B cell (primary cell): ENCODE data around the gene MAPK8IP2. TPM values are rescaled to one million over a fixed set of nuclear protein-coding genes. Genes with fewer than 3 reads are reported as not detected.

ENCODE experiments used
- ATAC-seq: fragments of 200-7000 bp; cut with Tn5 transposase; one replicate; pipeline ENCODE4 v1.10.0; 2021; ENCODE audit warnings: low read depth, mild to moderate bottlenecking, moderate number of reproducible peaks, moderate library complexity
- CTCF ChIA-PET: fragments of 350-600 bp; sonication (Branson Sonifier 250); formaldehyde crosslinking; loops from one replicate; lab custom pipeline; 2021; ENCODE audit warnings: antibody characterized with exemption, inconsistent platforms; lab: Charles Lee
- POLR2A ChIA-PET: fragments of 350-600 bp; sonication (Branson Sonifier 250); formaldehyde crosslinking; loops from one replicate; lab custom pipeline; 2021; ENCODE audit warnings: antibody characterized with exemption; lab: Charles Lee
- DNase-seq: peaks from one replicate; pipeline ENCODE4 v3.0.0; 2013
- H2AFZ ChIP-seq: 2 replicates; pipeline ENCODE4 v1.6.1; 2012; ENCODE audit warnings: mild to moderate bottlenecking, low read depth, low read length; ENCODE audit not compliant: insufficient read depth, poor library complexity, severe bottlenecking
- H3K27ac ChIP-seq, 2 donors: 1 replicate in 1 of 2; 2 replicates in 1 of 2; pipeline ENCODE4 v1.5.1; 2012 to 2013; ENCODE audit warnings: low read length in 2 of 2, mild to moderate bottlenecking in 2 of 2, moderate library complexity in 1 of 2
- H3K27me3 ChIP-seq, 4 experiments: fragments of 200-600 bp in 1 of 4; sonication (generic) in 1 of 4; replicated peaks in 1 of 4; 1 replicate in 2 of 4; 2 replicates in 2 of 4; pipeline versions ENCODE4 v1.6.1 to v1.7.0; 2013 to 2016; ENCODE audit warnings: low read length in 3 of 4, mild to moderate bottlenecking in 2 of 4, mixed read lengths in 1 of 4, moderate library complexity in 1 of 4; ENCODE audit not compliant: insufficient read depth in 4 of 4, control insufficient read depth in 3 of 4; ENCODE audit errors: control extremely low read depth in 1 of 4
- H3K36me3 ChIP-seq, 2 experiments: replicated peaks in 1 of 2; 1 replicate in 1 of 2; 2 replicates in 1 of 2; pipeline versions ENCODE4 v1.6.1 to v1.7.1; 2013; ENCODE audit warnings: low read length in 1 of 2; ENCODE audit not compliant: insufficient read depth in 2 of 2, control insufficient read depth in 1 of 2; ENCODE audit errors: control extremely low read depth in 1 of 2, extremely low read depth in 1 of 2
- H3K4me1 ChIP-seq, 2 donors: fragments of 200-600 bp in 1 of 2; sonication (generic) in 1 of 2; 1 replicate in 1 of 2; 2 replicates in 1 of 2; pipeline versions ENCODE4 v1.5.1 to v1.6.1; 2013 to 2017; ENCODE audit warnings: low read length in 2 of 2; ENCODE audit not compliant: control insufficient read depth in 2 of 2, insufficient read depth in 2 of 2
- H3K4me2 ChIP-seq: replicated peaks from 2 replicates; pipeline ENCODE3; 2012; ENCODE audit warnings: mild to moderate bottlenecking, low read depth, low read length; ENCODE audit not compliant: poor library complexity, severe bottlenecking
- H3K4me3 ChIP-seq, 5 experiments: fragments of 200-600 bp in 1 of 5; sonication (generic) in 1 of 5; 1 replicate in 3 of 5; 2 replicates in 2 of 5; pipeline versions ENCODE4 v1.5.1 to v1.7.0; 2011 to 2016; ENCODE audit warnings: low read length in 4 of 5, mild to moderate bottlenecking in 4 of 5, low read depth in 2 of 5, control low read depth in 1 of 5, moderate library complexity in 1 of 5; ENCODE audit not compliant: insufficient read depth in 1 of 5; ENCODE audit errors: control extremely low read depth in 1 of 5, extremely low read depth in 1 of 5
- H3K79me2 ChIP-seq: fragments of 200-600 bp; sonication (generic); one replicate; pipeline ENCODE4 v1.6.0; 2016; ENCODE audit warnings: low read length; ENCODE audit not compliant: control insufficient read depth, insufficient read depth
- H3K9ac ChIP-seq: fragments of 200-600 bp; sonication (generic); 2 replicates; pipeline ENCODE4 v1.6.1; 2017; ENCODE audit warnings: mild to moderate bottlenecking, low read length, moderate library complexity
- H3K9me3 ChIP-seq, 3 donors: one replicate each; pipeline versions ENCODE4 v1.6.1 to v1.7.1; 2013; ENCODE audit warnings: low read length in 2 of 3; ENCODE audit not compliant: control insufficient read depth in 2 of 3, insufficient read depth in 1 of 3; ENCODE audit errors: control extremely low read depth in 1 of 3
- H4K20me1 ChIP-seq: 2 replicates; pipeline ENCODE4 v1.6.0; 2012; ENCODE audit warnings: mild to moderate bottlenecking, low read length; ENCODE audit not compliant: insufficient read depth, control insufficient read depth, poor library complexity, severe bottlenecking
- H3K27ac Mint-ChIP-seq: one replicate; pipeline ENCODE4 v1.8.0; 2021; ENCODE audit warnings: mixed read lengths
- H3K27me3 Mint-ChIP-seq: one replicate; pipeline ENCODE4 v1.8.0; 2021; ENCODE audit warnings: mixed read lengths
- H3K4me1 Mint-ChIP-seq: one replicate; pipeline ENCODE4 v1.8.0; 2021; ENCODE audit warnings: mixed read lengths
- H3K4me3 Mint-ChIP-seq: one replicate; pipeline ENCODE4 v1.8.0; 2021; ENCODE audit warnings: mixed read lengths
- H3K9me3 Mint-ChIP-seq: one replicate; pipeline ENCODE4 v1.8.0; 2022; ENCODE audit warnings: mixed read lengths; ENCODE audit not compliant: insufficient read depth
- EZH2 ChIP-seq: IDR thresholded peaks from 2 replicates; pipeline ENCODE4 v1.6.1; 2012; ENCODE audit warnings: borderline replicate concordance, low read depth, mild to moderate bottlenecking, moderate library complexity, low read length; ENCODE audit not compliant: insufficient read depth, poor library complexity, severe bottlenecking
- WGBS: methylation state at CpG from one replicate; pipeline ENCODE4 v1.1.5; 2013; ENCODE audit warnings: missing lambda C conversion rate; ENCODE audit not compliant: insufficient coverage; 5-methylcytosine and 5-hydroxymethylcytosine counted together
- intact Hi-C: fragments of 100-400 bp; cut with micrococcal nuclease; formaldehyde crosslinking; loops from one replicate; pipeline ENCODE4 v1.10.0; 2022
- polyA plus RNA-seq: library from polyadenylated mRNA; depleted of rRNA; stranded (reverse); fragments of >200 nt; gene quantifications from 2 replicates; pipeline ENCODE4 v1.2.3, GENCODE V29; 2012
- total RNA-seq, 2 donors: library from RNA; stranded (reverse); fragments of 120-200 nt in 1 of 2; gene quantifications; 1 replicate in 1 of 2; 2 replicates in 1 of 2; pipeline versions ENCODE4 v1.2.3 to v1.2.4, GENCODE V29; 2013 to 2022
- TF ChIP-seq, protein P1 (sequence below): fragments of 200-600 bp; IDR thresholded peaks from one replicate; pipeline ENCODE4 v1.8.0; 2022; ENCODE audit warnings: antibody characterized with exemption, mild to moderate bottlenecking

The MAPK8IP2 gene
- total and polyA plus RNA-seq, 2 donors (not counting 1 experiment from before 2014, with no cell fraction given), result 0.19 to 0.39 TPM

GRCh38 chr22:50582493-50583293 lies 17.9 kb upstream of the MAPK8IP2 start, which contains the start of gene CHKB:
TSS of gene CHKB (minus strand) at chr22:50582849. CDS start at chr22:50582781, 68 bp downstream.
- Histone ChIP-seq H3K27me3 (no peaks in the 10 kb centered on the region), H3K79me2 (peaks cover 12% of the 10 kb centered on the region), H3K27ac (peak within 1 kb of the TSS; percentile 82 to 96), H3K9me3 (no peaks in the 10 kb centered on the region), H3K36me3 (peaks cover 0 to 17% of the 10 kb centered on the region in 2 experiments), H3K4me1 (peaks cover 14 to 19% of the 10 kb centered on the region in 2 donors), H3K4me3 (peak within 1 kb of the TSS; percentile 58 to 91 (median 80)), H4K20me1 (peaks cover 25% of the 10 kb centered on the region), H3K4me2 (peak within 1 kb of the TSS; percentile 84), H2AFZ (peak within 1 kb of the TSS; percentile 90), H3K9ac (peak within 1 kb of the TSS; percentile 84)
- intact Hi-C loops, result loop anchor here (1.0 to 5.0 kb wide), 8 partner anchors 20 to 330 kb away; partner anchors contain the start of genes ARSA, HDAC10, NCAPH2 and PPP6R2
- Mint-ChIP-seq H3K27me3 (no peaks in the 10 kb centered on the region), H3K27ac (peak within 1 kb of the TSS; percentile 93), H3K4me3 (peak within 1 kb of the TSS; percentile 89), H3K4me1 (peaks cover 24% of the 10 kb centered on the region), H3K9me3 (no peaks in the 10 kb centered on the region)
- WGBS, result under 1% methylated on average over 96 of the region's 96 CpGs
- DNase-seq (peak; percentile 98), ATAC-seq (peak; percentile 94)
- CTCF ChIA-PET, result interaction anchor here (1.0 to 1.9 kb wide), 5 partner anchors 19 to 57 kb away, joined by 3 to 6 read pairs (median 5); partner anchors contain the start of genes SCO2 and SYCE3
- POLR2A ChIA-PET, result interaction anchor here (1.2 to 1.7 kb wide), 6 partner anchors 20 to 114 kb away, joined by 4 to 12 read pairs (median 6); partner anchors contain the start of genes LMF2, NCAPH2, SCO2 and SYCE3
- TF ChIP-seq, protein P1, sequence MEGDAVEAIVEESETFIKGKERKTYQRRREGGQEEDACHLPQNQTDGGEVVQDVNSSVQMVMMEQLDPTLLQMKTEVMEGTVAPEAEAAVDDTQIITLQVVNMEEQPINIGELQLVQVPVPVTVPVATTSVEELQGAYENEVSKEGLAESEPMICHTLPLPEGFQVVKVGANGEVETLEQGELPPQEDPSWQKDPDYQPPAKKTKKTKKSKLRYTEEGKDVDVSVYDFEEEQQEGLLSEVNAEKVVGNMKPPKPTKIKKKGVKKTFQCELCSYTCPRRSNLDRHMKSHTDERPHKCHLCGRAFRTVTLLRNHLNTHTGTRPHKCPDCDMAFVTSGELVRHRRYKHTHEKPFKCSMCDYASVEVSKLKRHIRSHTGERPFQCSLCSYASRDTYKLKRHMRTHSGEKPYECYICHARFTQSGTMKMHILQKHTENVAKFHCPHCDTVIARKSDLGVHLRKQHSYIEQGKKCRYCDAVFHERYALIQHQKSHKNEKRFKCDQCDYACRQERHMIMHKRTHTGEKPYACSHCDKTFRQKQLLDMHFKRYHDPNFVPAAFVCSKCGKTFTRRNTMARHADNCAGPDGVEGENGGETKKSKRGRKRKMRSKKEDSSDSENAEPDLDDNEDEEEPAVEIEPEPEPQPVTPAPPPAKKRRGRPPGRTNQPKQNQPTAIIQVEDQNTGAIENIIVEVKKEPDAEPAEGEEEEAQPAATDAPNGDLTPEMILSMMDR, result no peak
- TF ChIP-seq EZH2, result no peak
